ENCODE measurements around the gene CPXM1.
A peak's percentile ranks its signal among the peaks of the same experiment; 100 is the strongest.
"Not testable (repeated sequence)": the region's sequence is repeated elsewhere in the genome, so short reads cannot be mapped to it uniquely, and the experiment has no call there.

The CPXM1 gene

DNA sequence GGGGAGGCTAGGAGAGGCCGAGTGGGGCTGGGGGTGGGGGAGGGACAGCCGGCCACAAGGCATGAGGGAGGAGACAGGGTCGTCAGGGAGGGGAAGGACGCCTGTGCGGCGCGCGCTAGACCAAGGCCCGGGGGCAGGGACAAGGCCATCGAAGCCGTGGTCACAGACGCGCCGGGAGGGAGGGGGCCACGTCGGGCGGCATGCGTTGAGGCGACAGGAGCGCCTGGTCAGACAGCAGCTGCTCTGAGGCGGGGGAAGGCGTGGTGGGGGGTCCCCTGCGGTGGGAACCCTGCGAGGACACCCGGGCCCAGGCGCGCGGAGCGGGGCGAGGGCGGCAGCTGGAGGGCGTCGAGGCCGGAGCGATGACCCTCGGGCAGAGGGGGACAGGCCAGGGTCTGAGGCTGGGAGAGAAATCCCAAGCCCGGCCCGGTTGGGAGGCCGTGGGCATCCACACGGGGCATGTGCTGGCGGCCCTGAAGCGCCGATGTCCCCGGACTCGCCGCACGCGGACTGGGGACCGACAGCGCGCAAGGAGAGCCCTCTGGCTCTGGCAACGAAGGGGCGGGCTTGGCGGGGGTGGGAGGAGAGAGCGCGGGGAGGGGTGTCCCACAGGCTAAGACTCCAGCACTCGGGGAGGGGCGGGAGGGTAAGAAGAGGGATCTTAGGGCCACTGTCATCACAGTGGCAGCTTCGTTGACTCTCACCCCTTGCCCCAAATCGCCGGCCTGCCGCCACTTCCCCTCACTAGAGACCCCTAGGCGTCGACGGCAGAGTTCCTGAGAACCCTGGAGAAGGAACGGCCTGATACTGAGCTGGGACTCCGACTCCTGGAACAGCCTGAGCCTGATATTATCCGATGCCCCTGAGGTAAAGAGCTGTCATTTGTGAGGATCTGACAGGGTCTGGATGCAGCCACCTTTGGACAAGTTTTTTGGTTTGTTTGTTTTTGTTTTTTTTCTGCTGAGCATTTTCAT lies 20.8 kb upstream of the CPXM1 start:
- no peak for DNase-seq

DNA sequence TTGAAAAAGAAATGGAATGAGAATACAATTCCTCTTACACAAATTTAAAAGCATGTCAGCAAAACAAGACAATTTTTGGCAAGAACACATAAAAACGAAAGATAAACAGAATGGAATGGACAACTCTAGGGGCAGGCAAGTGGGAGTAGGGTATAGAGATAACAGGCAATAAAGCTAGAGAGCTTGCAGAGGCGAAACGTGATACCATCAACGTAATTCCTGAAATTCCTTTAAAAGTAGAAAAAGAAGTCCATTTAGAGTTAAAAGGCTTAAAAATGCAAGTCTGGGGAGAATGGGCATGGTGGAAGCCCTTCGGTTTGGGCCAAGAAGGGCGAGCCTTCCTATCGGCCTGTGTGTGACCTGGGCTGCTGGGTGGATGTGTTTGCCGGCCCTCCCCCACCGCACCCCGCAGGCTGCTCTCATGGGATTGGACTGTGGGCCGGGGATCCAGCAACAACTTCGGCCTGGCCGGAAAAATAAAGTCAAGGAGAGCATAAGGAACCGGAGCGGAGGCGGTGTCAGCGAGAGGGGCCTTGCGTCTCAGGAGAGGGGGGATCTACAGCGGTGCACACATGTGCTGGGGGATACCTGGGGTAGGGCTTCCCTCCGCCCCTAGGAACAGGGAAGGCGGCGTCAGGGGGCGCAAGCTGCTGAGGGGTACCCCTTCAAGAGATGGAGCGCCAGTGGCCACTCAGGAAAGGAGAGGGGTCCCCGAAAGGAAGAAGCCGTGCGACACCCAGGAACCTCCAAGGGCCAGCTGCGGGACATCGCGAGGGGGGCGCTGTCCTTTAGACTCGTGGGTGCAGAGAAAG lies 19.9 kb upstream of the CPXM1 start:
- no peak for DNase-seq

DNA sequence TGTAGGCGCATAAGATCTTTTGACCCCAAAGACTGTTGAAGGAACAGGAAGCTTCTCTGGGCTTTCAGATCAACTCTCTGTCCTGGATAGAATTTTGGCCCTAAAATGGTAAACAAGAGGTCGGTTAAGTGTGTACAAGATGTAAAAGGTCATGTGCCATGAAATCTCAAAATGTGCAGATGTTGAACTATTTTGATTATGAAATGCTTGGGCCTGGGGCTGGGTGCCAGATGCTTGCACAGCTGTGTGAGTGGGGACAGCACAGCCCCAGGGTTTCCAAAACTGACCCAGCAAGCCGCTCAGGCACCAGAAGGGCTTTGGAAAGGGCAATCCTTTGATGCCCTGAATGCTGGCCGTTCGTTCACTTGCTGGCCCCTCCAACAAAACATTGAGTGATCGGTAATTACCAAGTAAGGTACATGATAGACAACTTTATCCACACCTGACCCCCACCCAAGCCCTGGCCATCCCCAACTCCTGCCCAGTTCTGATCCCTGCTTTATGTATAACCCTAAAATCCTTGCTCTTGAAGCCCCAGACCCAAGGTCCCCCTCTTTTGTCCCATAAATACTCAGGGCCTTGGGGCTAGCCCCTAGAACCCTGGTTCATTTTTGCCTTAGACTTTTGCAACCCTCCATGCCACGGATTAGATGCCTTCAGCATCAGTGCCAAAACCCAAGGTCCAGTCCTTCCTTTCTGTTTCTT lies 17.6 kb upstream of the CPXM1 start:
- DNase-seq: peak in 1 of 2 experiments; percentile 11

DNA sequence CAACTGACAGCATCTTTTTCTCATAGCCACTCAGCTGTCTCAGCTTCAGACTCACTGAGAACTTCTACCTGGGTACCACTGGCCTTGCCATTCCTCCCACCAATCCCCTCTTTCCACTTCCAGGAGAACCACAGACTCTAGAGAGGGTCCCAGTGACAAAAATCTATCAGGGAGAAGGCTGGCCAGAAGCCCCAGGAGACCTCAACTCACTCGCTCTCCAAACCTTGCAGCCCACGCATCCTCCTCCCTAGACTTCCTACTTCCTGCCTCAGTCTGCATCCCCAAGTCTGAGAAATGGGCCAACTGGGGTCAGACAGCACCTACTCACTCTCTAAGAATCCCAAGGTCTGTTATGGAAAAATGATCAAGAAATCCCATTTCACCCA lies 16.9 kb upstream of the CPXM1 start:
- no peak for DNase-seq

DNA sequence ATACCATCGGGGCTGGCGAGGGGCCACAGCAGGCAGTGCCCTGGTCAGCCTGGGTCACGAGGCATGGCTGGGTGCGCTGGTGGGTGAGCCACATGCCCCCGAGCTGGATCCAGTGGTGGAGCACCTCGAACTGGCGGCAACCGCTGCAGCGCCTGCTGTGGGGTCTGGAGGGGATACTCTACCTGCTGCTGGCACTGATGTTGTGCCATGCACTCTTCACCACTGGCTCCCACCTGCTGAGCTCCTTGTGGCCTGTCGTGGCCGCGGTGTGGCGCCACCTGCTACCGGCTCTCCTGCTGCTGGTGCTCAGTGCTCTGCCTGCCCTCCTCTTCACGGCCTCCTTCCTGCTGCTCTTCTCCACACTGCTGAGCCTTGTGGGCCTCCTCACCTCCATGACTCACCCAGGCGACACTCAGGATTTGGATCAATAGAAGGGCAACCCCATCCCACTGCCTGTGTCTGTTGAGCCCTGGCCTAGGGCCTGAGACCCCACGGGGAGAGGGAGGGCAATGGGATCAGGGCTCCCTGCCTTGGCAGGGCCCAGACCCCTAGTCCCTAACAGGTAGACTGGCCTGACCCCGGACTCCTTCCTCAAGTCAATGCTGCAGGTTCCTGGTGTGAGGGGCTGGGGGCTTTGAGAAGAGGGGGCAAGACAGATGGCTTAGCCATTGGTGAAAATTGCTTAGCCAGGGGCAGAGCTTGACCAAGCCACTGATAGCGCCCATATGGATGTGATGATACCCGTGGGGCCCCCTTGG lies 16.3 kb upstream of the CPXM1 start:
- DNase-seq: peak in 1 of 2 experiments; percentile 50

DNA sequence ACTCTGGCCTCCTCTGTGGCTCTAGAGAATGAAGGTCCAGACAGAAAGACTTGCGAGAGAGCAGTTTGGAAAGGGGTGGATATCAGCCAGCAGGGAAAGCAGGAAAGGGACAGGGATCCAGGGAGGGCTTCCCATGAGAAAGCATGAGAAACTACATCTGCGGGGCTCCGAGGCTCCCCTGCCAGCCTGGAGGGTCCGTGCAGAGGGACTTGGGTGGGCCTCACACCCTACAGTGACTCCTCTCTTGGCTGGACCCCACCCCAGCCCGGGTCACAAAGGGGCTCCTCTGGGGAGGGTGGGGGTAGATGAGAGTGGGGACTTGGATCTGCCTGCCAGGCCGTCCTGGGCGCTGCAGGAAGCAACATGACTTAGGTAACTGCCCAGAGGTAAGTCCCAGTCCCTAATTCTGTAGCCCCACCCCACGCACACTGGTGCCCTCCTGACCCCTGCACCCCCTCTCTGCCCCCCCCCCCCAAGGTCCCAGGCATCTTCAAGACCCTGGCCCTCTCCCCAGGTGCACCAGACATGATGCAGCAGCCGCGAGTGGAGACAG lies 15.7 kb upstream of the CPXM1 start, which contains the start of gene TMEM239:
TSS of gene TMEM239 (plus strand) at position 335 of the 553 bp plus-strand sequence. CDS start at position 526, 191 bp downstream.
- DNase-seq: no peak

DNA sequence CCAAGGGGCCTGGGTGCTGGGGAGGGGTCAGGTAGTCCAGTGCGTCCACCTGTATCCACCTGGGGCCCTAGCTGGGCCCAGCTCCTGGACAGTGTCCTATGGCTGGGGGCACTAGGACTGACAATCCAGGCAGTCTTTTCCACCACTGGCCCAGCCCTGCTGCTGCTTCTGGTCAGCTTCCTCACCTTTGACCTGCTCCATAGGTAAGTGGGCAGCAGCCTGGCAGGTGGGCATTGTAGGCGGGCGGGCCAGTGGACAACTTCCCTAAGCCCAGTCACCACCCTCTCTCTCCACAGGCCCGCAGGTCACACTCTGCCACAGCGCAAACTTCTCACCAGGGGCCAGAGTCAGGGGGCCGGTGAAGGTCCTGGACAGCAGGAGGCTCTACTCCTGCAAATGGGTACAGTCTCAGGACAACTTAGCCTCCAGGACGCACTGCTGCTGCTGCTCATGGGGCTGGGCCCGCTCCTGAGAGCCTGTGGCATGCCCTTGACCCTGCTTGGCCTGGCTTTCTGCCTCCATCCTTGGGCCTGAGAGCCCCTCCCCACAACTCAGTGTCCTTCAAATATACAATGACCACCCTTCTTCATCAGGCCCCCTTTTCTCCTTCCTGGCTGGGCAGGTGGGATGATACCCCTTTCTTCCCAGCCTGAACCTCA lies 14.9 kb upstream of the CPXM1 start:
- DNase-seq: no peak

DNA sequence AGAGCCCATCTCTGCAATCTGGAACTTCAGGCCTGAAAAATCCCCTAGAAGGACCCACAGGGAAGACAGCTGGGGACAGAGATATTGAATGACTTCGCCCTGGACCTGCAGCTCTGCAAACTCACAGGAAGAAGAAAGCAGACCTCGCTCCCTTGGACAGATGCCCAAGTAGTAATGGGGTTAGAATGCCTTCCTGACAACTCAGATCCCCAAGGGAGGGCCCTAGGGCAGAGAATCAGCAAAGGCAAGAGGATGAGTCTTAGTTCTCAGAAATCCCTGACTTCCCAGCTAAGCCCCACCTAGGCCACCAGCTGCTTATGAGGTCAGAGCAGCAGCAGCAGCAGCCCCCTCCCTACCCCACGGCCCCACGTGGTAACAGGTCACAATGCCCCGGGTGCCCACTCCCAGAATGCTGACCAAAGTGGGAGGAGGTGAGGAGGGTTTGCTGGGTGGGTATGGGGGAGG lies 14.2 kb upstream of the CPXM1 start, which contains the start of gene C20orf141:
TSS of gene C20orf141 (plus strand) at position 401 of the 465 bp plus-strand sequence. CDS start 198 bp downstream, outside the sequence.
- DNase-seq: no peak

DNA sequence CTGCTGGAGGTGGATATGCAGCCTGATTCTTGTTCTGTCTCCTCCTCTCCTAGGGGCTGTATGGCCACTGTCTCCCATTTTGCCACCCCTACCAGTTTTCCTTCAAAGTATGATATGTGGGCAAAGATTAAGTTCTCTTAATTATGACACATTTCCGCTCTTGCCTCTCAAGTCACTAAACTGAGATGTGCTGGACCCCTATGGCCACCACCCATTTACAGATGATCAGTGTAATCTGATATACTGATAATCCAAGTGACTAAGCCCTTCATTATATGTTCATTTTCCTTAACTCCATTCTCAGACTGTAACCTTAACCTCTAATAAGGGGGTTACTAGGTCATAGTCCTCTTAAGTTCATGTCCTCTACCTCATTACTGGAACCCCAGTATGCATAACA lies 13.6 kb upstream of the CPXM1 start:
- DNase-seq: no peak

DNA sequence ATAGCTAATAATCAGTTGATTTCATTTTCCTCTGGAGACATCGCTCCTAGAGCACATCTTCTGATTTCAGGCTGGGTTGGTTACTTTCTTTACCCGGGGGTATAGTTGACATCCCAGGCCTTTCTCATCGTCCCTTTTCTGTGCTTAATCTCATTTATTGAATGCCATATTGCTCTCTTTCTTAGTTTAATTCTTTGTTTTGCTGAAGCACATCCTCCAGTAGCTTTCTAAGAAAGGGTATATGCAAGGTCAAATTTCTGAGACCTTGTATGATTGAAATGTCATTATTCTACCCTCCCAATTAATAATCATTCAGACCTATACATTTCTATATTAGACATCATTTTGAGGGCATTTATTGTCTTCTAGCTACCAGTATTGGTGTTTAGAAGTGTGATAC lies 11.8 kb upstream of the CPXM1 start:
- DNase-seq: no peak

DNA sequence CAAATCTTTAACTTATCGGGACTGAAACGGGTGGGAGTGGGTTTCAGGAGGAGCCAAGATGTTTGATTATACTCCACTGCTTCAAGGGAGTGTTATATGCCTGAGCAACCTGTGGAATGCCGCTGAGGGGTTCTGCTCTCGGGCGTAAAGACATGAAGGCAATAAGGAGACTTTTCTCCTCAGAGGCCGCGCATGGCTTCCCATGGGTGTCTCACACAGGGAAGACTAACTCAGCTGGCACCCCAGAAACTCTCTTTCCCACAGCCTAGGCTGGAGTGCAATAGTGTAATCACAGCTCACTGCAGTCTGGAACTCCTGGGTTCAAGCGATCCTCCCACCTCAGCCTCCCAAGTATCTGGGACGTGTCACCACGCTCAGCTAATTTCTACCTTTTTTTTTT lies 9.3 kb upstream of the CPXM1 start:
- DNase-seq: no peak

DNA sequence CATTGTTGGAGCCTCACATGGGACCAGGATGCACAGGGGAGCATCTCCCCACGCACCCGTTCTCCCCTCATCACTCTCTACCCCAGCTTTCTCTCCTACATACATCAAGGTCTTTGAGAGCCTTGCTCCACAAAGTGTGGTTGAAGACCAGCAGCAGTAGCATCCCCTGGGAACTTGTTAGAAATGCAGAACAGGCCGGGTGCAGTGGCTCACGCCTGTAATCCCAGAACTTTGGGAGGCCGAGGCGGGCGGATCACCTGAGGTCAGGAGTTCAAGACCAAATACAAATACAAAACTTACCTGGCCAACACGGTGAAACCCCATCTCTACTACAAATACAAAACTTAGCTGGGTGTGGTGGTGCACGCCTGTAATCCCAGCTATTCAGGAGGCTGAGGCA lies 7.5 kb upstream of the CPXM1 start:
- not testable (repeated sequence) for DNase-seq

DNA sequence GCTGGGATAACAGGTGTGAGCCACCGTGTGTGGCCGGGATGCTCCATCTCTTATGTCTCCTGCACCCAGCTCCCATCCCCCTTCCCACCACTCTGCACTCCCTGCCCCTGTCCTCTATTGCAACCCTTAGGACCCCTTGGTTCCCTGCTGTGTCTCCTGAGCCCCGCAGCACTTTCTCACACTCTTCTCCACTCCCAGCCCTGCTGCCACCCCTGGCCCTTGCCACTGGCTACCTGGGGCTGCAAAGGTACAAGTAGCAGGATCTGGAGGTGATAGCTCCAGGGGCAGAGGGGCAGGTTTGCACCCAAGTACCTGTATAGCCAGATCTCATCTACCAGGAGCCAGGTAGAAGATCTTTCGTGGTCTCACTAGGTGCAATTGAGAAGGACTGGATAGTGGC lies 6.6 kb upstream of the CPXM1 start:
- no peak for DNase-seq

DNA sequence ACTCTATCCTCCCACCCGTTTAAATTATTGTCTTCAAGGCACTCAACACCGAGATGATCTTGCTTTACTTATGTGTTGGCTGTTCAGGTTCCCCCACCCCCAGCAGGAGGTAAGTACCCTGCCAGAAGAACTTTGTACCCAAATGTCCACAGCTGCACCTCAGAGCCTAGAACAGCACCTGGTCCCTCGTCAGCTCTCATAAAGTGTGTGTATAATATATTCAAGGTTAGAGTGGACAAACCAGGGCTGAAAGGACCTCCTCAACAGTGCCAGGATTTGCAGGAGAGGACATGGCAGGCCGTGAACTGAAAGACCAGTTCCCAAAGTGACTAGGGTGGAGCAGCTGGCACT lies 5.9 kb upstream of the CPXM1 start:
- no peak for DNase-seq

DNA sequence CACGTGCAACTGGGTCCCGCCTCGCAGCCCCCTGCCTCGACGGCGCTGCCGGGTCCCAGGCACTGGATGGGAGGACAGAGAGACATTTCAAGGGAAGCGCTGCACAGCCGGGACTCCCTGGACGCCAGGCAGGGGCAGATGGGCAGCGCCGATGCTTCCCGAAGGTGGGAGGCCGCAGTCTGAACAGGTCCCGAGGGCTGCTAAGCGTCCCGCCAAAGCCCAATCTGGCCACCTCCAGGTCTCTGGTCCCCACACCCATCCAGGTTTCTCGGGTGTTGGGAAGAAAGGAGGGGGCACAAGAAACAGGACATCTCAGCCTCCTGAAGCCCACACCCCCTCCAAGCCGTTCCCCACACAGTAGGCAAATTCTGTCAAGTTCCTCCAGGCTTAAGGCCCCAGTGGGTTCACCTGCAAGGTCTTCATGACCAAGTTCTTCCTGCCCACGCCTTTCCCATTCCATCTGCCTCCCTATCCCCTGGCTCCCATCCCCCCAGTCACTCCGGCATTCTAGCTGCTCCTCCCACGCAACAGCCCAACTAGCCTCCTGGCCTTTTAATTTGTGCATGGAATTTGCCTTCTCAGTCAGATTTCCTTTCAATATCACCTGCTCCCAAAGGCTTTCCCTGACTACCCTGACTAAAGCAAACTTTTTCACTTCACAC lies 5.4 kb upstream of the CPXM1 start:
- no peak for DNase-seq

DNA sequence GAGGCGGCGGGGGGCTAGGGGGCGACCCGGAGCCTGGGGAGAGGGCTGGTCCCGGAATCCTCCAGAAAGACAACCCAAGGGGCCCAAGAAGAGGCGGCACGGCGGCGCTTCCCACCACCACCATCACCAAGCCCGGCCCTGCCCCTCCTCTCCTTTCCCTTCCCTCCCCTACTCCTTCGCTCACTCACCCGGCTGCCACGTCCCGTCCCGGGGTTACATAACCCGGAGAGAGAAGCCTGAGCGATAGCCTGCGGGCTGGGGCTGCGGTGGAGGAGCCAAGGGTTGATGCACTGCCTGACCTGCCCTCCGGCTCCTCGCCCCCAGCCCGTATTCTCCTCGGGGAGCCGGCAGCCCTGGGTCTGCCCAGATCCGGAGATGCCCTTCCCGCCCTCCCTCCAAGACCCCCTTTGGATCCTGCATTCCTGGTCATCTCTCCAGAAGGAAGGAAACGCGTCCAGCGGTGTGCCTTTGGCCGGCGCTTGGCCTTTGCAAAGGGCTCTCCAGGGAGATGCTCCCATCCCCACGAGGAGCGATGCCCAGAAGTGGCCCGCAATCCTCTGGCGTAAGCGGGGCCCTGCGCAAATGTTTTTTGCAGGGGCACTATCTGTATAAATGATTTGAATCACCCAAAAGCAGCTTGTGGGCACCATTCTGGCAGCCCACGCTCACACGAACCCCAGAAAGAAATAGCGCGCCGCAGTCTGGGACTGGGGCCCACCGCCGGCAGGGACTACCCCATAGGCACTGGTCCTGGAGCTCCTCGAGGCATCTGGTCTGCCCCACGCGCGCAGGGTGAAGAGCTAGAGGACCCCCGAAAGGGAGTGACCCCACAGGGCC lies 4.6 kb upstream of the CPXM1 start:
- DNase-seq: no peak

DNA sequence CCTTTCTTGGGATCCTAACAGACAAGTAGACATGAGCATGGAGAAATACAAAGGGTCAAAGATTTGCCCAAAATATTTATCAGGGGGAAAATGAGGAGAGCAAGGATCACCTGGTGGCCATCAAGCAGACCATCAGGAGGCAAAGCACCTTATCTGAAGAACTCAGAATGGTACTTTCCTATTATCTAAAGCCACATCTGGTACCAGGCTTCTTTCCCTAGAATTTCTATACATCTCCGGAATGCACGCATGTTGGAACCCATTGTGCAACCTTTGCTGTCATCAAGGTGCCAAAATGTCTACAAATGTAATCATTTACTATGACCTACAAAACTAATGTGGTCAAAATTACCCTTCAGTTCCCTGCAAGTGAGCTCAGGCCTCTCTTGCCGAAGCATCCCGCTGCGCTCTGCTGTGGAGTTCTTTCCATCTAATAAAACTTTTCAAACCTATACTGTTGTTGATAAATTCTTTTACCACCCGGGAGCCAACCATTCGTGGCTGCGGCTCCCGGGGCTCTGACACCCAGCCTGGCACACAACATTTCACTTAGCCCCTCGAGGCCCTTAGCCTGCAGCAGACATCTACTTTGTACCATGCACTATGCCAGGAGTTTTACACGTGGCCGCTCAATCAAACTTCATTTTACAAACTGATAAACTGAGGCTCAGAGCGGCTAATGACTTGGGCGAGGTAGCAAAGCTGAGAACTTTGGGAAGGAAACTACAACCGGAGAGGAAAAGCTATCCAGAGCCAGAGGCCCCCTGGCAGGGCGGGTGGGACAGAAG lies 3.8 kb upstream of the CPXM1 start:
- DNase-seq: no peak

DNA sequence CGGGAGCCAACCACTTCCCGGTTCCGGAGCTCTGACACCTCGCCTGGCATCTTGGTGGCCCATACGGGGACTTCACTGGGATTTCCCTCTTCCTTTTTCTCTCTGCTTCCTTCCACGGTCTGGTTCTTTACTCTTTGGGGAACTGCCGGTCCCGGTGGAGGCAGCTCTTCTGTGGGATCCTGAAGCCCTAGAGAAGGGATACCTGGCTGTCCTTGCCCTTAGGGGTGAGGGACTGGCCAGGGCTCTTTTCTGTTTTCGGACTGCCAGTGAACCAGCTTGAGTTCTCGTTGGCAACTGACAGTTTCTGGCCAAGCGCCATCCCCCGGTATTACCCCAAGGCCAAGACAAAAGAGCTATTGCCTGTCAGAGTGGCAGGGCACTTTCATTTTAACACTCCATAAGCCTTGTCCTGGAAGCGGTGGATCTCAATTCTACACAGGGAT lies 880 bp upstream of the CPXM1 start:
- DNase-seq: peak in 1 of 2 experiments; percentile 34
